MM.1S (cell line): ENCODE data around the gene SFMBT1.

Experiments used
- CTCF ChIP-seq: fragments of 300-600 bp; sonication (generic); IDR thresholded peaks from 2 replicates; pipeline ENCODE4 v1.5.1; 2016; ENCODE audit warnings: antibody characterized with exemption, low read length, mixed read lengths
- EZH2phosphoT487 ChIP-seq: fragments of 300-600 bp; sonication (generic); IDR thresholded peaks from 2 replicates; pipeline ENCODE4 v1.6.1; 2018; ENCODE audit warnings: antibody characterized with exemption, low read length

GRCh38 chr3:53046171-53047170 is 598 bp upstream of the SFMBT1 start:
- TF ChIP-seq CTCF (peak; percentile 67), EZH2phosphoT487 (no peak)
